ENCODE data around the gene SH3RF3. TPM values are rescaled to one million over a fixed set of nuclear protein-coding genes. Genes with fewer than 3 reads are reported as not detected.
A peak's percentile ranks its signal among the peaks of the same experiment; 100 is the strongest.

SH3RF3 gene
- total RNA-seq, 2 donors from 2014 or later, result 37.4 to 61.7 TPM

DNA sequence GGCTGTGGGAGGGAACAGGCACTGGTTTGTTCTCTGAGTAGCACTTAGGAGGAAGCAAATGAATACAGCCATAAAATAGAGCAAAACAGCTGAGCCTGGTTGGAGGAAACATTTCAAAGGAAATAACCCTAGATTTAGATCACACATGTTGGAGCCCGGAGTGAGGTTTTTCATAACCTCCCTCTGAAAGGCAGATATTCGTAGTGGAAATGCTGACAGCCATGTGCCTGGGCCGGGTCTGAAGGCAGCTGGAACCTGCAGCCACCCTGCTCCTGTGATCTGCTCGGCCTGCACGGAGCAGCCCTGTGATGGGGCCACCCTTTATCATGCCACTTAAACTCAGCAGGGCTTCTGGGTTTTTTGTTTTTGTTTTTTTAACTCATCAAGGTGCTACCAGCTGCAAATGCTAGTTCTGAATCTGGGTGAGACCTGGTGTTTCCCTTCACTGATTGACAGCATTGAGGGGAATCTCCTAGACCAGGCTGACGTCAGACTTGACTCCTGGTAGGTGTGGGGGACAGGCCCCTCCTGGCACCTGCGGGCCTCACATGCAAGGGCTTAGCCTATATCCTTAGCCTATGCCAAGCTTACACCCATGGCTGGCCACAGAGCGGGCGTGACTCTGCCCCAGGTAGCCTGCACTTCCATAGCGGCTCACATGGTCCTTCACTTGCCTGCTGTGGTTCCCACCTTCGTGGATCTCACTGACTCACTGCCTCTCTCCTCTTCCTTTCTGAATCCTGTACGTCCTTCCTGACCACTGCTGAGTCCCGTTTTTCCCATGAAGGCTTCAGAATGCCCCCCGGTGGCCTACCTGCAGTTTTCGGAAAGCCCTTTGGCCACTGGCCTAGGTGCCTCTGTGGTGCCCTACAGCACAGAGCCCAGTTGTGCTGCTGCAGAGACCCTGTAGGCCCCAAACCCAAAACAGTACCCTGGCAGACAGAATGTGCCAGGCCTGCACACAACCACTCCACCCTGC, 267.5 kb downstream of the SH3RF3 start:
- Histone ChIP-seq H3K36me3 (peaks cover 7% of the 10 kb centered on the region), H3K27me3 (replicated peaks; ENCODE audit: insufficient read depth) (no peaks in the 10 kb centered on the region), H3K9me3 (no peaks in the 10 kb centered on the region), H3K4me3 (no peak overlapping the region), H3K27ac (peak overlapping the region in 1 of 2 donors; percentile 29), H3K4me1 (ENCODE audit: control insufficient read depth in 1 of 2, low read depth in 2 of 2) (peaks cover 5 to 32% of the 10 kb centered on the region in 2 donors)
- TF ChIP-seq, protein P1, sequence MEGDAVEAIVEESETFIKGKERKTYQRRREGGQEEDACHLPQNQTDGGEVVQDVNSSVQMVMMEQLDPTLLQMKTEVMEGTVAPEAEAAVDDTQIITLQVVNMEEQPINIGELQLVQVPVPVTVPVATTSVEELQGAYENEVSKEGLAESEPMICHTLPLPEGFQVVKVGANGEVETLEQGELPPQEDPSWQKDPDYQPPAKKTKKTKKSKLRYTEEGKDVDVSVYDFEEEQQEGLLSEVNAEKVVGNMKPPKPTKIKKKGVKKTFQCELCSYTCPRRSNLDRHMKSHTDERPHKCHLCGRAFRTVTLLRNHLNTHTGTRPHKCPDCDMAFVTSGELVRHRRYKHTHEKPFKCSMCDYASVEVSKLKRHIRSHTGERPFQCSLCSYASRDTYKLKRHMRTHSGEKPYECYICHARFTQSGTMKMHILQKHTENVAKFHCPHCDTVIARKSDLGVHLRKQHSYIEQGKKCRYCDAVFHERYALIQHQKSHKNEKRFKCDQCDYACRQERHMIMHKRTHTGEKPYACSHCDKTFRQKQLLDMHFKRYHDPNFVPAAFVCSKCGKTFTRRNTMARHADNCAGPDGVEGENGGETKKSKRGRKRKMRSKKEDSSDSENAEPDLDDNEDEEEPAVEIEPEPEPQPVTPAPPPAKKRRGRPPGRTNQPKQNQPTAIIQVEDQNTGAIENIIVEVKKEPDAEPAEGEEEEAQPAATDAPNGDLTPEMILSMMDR (IDR thresholded peaks at IDR 0.05), result no peak
- ATAC-seq (ENCODE audit: insufficient number of reproducible peaks, low FRiP score, low read depth) (no peak), DNase-seq (ENCODE audit: low spot score) (no peak)

DNA sequence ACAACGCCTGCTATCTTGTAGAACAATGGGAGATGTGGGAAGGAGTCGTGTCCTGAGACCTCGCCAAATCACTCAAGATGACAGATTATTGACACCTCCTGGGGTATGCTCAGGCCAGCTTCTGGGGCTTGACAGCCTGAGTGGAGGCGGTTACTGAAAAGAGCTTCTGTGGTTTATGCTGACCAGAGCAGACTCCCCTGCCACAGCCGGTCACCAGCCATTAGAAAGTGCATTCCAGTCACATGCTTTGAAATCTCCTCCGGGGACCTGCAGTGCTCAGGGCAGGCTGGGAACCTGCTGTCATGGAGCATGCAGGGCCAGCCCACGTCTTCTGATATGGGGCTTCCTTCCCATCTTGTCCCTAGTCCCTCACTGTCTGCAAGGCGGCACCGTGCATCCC, 268.9 kb downstream of the SH3RF3 start:
- DNase-seq (ENCODE audit: low spot score) (no peak), ATAC-seq (ENCODE audit: insufficient number of reproducible peaks, low FRiP score, low read depth) (no peak)
- H3K4me1 ChIP-seq (ENCODE audit: control insufficient read depth in 1 of 2, low read depth in 2 of 2), result peaks cover 11 to 45% of the 10 kb centered on the region in 2 donors
- peaks cover 7% of the 10 kb centered on the region for H3K36me3 ChIP-seq
- H3K27ac ChIP-seq, result no peak overlapping the region
- H3K4me3 ChIP-seq, result no peak overlapping the region
- TF ChIP-seq, protein P1 (IDR thresholded peaks at IDR 0.05), result no peak
- no peaks in the 10 kb centered on the region for H3K9me3 ChIP-seq
- H3K27me3 ChIP-seq (replicated peaks; ENCODE audit: insufficient read depth), result no peaks in the 10 kb centered on the region

DNA sequence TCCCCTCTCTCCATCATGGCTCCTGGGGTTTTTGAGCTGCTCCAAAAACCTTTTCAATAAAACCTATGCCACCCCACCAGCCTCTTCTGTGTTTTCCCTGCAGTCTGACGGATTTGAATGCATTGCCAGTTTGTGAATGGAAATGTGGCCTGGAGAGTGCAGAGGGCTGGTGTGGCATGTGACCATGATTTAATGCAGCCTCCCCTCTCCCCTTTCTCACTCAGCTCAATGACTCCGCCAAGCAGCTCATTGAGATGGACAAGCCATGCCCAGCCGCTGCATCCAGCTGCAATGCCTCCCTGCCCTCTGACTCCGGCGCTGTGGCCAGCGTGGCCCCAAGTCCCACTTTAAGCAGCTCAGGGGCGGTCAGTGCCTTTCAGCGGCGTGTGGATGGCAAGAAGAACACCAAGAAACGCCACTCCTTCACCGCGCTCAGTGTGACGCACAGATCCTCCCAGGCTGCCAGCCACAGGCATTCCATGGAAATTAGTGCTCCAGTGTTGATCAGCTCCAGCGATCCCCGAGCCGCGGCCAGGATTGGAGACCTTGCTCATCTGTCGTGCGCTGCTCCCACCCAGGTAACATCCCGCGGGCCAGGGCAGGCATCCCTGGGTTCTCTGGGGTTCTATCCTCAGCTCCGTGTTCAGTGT, 269.5 kb downstream of the SH3RF3 start:
- Histone ChIP-seq H3K4me1 (ENCODE audit: control insufficient read depth in 1 of 2, low read depth in 2 of 2) (peaks cover 11 to 46% of the 10 kb centered on the region in 2 donors), H3K27ac (peak overlapping the region; percentile 22 to 64), H3K4me3 (no peak overlapping the region), H3K9me3 (no peaks in the 10 kb centered on the region), H3K27me3 (replicated peaks; ENCODE audit: insufficient read depth) (no peaks in the 10 kb centered on the region), H3K36me3 (peaks cover 7% of the 10 kb centered on the region)
- ATAC-seq (ENCODE audit: insufficient number of reproducible peaks, low FRiP score, low read depth), result no peak
- DNase-seq (ENCODE audit: low spot score), result no peak
- TF ChIP-seq, protein P1 (IDR thresholded peaks at IDR 0.05), result no peak

DNA sequence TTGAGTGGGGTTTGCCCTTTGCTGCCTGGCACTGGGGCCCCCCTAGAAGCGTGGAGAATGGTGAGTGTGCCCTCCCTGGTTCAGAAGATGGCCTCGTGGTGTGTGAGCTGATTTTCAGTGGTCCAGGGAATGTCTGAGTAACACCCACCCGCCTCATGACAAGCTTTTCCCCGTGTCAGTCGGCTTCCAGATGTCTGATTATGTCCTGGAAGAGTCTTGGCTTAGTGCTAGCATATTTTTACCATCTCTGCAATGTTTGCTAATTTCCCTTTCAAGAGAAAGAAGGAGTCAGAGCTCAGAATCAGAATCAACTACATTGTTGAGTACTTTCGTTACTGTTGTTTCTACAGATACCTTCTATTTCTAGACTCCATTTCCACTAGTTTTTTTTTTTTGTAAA, 270.1 kb downstream of the SH3RF3 start:
- peaks cover 11 to 46% of the 10 kb centered on the region in 2 donors for H3K4me1 ChIP-seq (ENCODE audit: control insufficient read depth in 1 of 2, low read depth in 2 of 2)
- H3K9me3 ChIP-seq, result no peaks in the 10 kb centered on the region
- DNase-seq (ENCODE audit: low spot score), result no peak
- ATAC-seq (ENCODE audit: insufficient number of reproducible peaks, low FRiP score, low read depth), result no peak
- H3K27me3 ChIP-seq (replicated peaks; ENCODE audit: insufficient read depth), result no peaks in the 10 kb centered on the region
- H3K4me3 ChIP-seq, result no peak overlapping the region
- peaks cover 7% of the 10 kb centered on the region for H3K36me3 ChIP-seq
- H3K27ac ChIP-seq, result peak overlapping the region; percentile 22 to 64
- TF ChIP-seq, protein P1 (IDR thresholded peaks at IDR 0.05), result no peak

DNA sequence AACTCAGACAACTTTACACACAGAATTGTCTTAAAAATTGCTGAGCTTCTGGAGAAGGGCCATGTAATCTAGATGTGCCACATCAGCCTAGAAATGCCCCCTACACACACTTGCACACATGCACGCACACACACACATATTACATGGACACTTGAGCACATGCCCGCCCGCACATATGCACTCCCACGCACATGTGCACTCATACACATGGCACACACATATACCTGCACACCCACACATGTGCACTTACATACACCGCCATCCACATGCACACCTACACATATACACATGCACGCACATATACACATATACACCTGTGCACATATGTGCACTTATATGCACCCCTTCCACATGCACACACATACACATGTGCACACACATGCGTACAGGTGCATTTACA, 271.1 kb downstream of the SH3RF3 start:
- Histone ChIP-seq H3K27me3 (replicated peaks; ENCODE audit: insufficient read depth) (no peaks in the 10 kb centered on the region), H3K36me3 (peaks cover 7% of the 10 kb centered on the region), H3K9me3 (no peaks in the 10 kb centered on the region), H3K4me1 (ENCODE audit: control insufficient read depth in 1 of 2, low read depth in 2 of 2) (peaks cover 11 to 46% of the 10 kb centered on the region in 2 donors), H3K27ac (no peak overlapping the region), H3K4me3 (no peak overlapping the region)
- DNase-seq (ENCODE audit: low spot score), result no peak
- TF ChIP-seq, protein P1 (IDR thresholded peaks at IDR 0.05), result no peak
- no peak for ATAC-seq (ENCODE audit: insufficient number of reproducible peaks, low FRiP score, low read depth)

All from thoracic aorta (tissue), 2 donors.